Brain microvascular endothelial cell (primary cell): ENCODE measurements around the gene MAML2.

Experiments
- DNase-seq: peaks from one replicate; pipeline ENCODE4 v3.0.0-alpha.2; 2020
- H3K27ac ChIP-seq: fragments of 250-450 bp; sonication (Bioruptor Pico); 2 replicates; pipeline ENCODE4 v1.5.1; 2020; ENCODE audit warnings: mild to moderate bottlenecking, moderate library complexity
- H3K27me3 ChIP-seq: fragments of 250-450 bp; sonication (Bioruptor Pico); replicated peaks from 2 replicates; pipeline ENCODE4 v1.5.1; 2020; ENCODE audit warnings: mild to moderate bottlenecking
- H3K36me3 ChIP-seq: fragments of 250-450 bp; sonication (Bioruptor Pico); replicated peaks from 2 replicates; pipeline ENCODE4 v1.5.1; 2020; ENCODE audit warnings: mild to moderate bottlenecking
- H3K4me3 ChIP-seq: 2 replicates; pipeline ENCODE4 v1.5.1; 2011; ENCODE audit warnings: low read depth, mild to moderate bottlenecking, control low read depth, low read length, moderate library complexity
- in situ Hi-C: cut with HindIII; loops from 2 replicates; pipeline ENCODE4 v1.10.0; 2017; ENCODE audit warnings: low sequenced_read_pairs, low pct_ligation_motif_present
- TF ChIP-seq, protein P1 (sequence below): IDR thresholded peaks from 2 replicates; pipeline ENCODE4 v1.5.1; 2011; ENCODE audit warnings: low read depth, mild to moderate bottlenecking, moderate library complexity, low read length, control low read depth, inconsistent platforms; ENCODE audit errors: missing control alignments

MAML2 gene

DNA sequence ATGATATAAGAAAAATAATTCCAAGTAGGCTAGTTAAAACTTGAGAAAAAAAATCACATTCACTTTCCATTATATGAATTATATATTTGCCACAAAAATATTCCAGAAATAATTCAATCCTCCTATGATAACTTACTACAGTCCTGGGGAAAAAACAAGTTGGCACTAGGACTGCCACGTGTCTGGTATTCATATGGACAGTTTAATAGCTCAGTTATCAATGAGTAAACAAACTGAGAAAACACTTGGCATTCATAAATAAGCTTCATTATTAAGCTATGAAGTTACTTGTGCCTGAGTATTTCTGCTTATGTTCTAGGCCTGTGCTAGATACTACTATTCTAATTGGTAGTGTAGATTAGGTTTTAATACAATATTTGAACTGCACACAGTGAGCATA is 22.5 kb upstream of the MAML2 start:
- Histone ChIP-seq H3K27me3 (no peaks in the 10 kb centered on the region), H3K36me3 (peaks cover 14% of the 10 kb centered on the region), H3K27ac (no peak overlapping the region), H3K4me3 (no peak overlapping the region)
- in situ Hi-C loops: no loop called here
- TF ChIP-seq, protein P1, sequence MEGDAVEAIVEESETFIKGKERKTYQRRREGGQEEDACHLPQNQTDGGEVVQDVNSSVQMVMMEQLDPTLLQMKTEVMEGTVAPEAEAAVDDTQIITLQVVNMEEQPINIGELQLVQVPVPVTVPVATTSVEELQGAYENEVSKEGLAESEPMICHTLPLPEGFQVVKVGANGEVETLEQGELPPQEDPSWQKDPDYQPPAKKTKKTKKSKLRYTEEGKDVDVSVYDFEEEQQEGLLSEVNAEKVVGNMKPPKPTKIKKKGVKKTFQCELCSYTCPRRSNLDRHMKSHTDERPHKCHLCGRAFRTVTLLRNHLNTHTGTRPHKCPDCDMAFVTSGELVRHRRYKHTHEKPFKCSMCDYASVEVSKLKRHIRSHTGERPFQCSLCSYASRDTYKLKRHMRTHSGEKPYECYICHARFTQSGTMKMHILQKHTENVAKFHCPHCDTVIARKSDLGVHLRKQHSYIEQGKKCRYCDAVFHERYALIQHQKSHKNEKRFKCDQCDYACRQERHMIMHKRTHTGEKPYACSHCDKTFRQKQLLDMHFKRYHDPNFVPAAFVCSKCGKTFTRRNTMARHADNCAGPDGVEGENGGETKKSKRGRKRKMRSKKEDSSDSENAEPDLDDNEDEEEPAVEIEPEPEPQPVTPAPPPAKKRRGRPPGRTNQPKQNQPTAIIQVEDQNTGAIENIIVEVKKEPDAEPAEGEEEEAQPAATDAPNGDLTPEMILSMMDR: no peak
- no peak for DNase-seq

DNA sequence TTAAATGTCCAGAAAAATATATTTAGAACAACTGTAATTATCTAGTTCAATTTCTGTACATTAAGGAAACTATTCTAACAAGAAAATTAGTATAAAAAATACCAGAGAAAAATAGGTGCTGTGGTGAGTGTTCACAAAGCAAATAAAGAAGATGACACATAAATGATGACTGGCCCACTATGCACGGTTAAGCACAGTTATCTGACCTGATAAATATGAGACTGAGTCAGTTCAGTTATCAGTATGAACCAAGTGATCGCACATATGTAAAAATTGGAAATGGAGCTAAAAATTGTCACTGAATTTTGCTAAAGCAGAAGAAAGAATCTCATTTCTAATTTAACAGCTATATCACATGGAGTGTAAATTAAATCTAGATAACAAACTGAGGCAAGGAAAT is 18.8 kb upstream of the MAML2 start:
- H3K27ac ChIP-seq: no peak overlapping the region
- peak; percentile 64 for DNase-seq
- TF ChIP-seq, protein P1: no peak
- no peak overlapping the region for H3K4me3 ChIP-seq
- H3K36me3 ChIP-seq: peaks cover 6% of the 10 kb centered on the region
- no peaks in the 10 kb centered on the region for H3K27me3 ChIP-seq
- in situ Hi-C loops: no loop called here

DNA sequence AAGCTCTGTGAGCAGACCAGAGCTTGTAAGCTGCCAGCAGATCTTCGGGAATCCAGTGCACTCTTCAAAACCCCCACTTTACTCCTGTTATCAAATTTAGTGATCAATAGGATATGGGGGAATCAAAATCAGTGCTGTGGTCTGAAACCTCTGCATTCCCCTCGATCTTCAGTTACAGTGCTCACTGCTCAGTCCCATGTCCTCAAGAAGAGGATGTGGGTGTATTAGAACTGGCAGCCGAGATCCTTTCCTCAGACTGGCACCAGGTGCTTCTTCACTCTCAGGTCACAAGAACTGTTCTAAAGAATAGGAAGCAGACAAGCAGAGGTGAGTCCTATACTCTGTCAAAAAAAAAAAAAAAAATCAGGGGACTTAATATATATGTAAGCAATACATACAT is 15.3 kb upstream of the MAML2 start:
- H3K27me3 ChIP-seq: no peaks in the 10 kb centered on the region
- no peak overlapping the region for H3K27ac ChIP-seq
- H3K4me3 ChIP-seq: no peak overlapping the region
- TF ChIP-seq, protein P1: no peak
- in situ Hi-C loops: no loop called here
- H3K36me3 ChIP-seq: peaks cover 9% of the 10 kb centered on the region
- no peak for DNase-seq

DNA sequence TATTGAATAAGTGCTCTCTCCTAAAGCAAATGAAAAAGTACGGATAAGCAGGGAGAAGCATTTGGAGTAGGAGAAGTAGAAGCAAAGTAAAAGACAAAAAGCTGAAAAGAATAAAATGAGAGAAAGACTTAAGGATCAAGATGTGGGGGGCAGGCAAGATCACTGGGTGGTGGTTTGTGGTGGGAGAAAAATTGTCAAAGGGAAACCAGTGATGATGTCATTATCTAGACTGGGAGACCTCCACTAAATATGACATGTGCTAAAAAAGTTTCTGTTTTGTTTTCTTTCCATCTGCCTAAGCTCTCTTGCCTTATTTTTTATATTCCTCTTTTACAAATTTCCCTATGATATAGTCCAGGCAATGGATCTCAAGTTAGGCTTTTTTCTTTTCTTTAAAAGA is 14.8 kb upstream of the MAML2 start:
- TF ChIP-seq, protein P1: no peak
- in situ Hi-C loops: no loop called here

DNA sequence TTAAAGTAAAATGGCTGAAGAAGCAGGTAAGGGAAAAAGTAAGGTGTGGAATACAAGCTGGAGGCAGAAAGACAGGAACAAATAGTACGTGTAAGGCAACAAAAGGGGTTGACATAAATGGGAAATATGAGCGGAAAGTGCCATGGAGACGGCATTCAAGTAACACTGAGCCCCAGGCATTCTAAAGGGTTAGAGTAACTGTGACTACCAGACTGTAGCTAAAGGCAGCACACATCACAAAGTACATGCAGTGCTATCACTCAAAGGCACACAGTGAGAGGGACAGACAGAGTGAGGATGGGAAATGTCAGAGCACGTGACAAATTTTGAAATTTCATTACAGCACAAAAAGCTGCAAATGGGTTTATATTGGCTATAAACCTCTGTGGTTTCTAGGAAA is 13.9 kb upstream of the MAML2 start:
- Histone ChIP-seq H3K27me3 (no peaks in the 10 kb centered on the region), H3K36me3 (peaks cover 9% of the 10 kb centered on the region), H3K27ac (no peak overlapping the region), H3K4me3 (no peak overlapping the region)
- in situ Hi-C loops: no loop called here
- TF ChIP-seq, protein P1: no peak
- no peak for DNase-seq

More for the DNA sequence above, 14.8 kb upstream of the MAML2 start:
- no peaks in the 10 kb centered on the region for H3K27me3 ChIP-seq
- H3K4me3 ChIP-seq: no peak overlapping the region
- peaks cover 9% of the 10 kb centered on the region for H3K36me3 ChIP-seq
- DNase-seq: no peak
- H3K27ac ChIP-seq: no peak overlapping the region

DNA sequence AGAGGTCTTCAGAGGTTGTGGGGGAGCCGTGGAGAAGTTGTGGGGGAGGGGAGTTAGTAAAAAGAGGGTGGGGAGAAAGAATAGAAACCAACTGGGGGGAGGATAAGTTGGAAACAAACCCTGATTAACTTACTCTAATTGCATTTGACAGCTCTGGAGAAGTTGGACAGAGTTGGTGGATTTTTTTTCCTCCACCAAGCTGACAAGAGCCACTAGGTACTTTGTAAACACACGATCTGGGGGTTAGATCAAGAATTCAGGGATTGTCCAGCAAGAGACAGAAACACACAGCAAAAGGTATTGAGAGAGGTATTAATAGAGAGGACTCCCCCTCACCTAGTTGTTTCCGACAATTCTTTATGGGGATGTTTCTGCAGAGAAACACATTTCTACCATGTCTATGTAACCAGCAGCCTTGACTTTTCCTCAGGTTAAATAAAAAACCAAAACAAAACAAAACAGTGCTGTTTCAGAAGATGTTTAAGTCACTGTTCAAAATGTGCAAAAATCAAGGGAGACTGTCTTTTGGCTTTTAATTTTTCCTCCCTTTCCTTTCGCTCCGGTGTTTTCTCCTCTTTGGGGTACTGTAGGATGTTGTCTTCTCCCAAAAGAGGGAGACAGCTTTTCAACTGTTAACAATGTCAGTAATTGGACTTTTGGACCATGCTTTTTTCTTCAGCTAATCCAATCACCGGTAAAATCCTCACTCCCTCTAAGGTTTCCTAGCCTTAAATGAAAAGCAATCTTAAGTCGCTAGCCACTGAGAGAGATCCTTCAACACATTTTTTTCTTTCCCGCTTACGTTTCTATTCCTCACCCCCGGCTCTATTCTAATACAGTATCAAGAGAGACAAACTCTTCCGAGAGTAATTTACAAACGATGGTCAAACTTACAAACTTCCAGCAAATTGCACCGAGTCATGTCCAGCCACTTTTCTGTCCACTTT is 708 bp downstream of the MAML2 start:
- Histone ChIP-seq H3K27me3 (no peaks in the 10 kb centered on the region), H3K4me3 (peak overlapping the region; percentile 85), H3K27ac (peak overlapping the region; percentile 81), H3K36me3 (no peaks in the 10 kb centered on the region)
- in situ Hi-C loops: no loop called here
- no peak for DNase-seq
- TF ChIP-seq, protein P1: no peak
